A549 (cell line): Measurements from ENCODE around the gene NKAIN4. TPM values are rescaled to one million over a fixed set of nuclear protein-coding genes. Genes with fewer than 3 reads are reported as not detected.

Source experiments
- ATAC-seq, 2 experiments: fragments of 200-7000 bp in 1 of 2; fragments of >200 bp in 1 of 2; cut with Nextera tagmentation in 1 of 2; cut with Tn5 transposase in 1 of 2; 3 replicates each; pipeline versions ENCODE4 v1.8.0 to v1.9.1; 2018 to 2020; ENCODE audit warnings: mild to moderate bottlenecking in 1 of 2, moderate library complexity in 1 of 2
- CTCF ChIA-PET: fragments of 300-600 bp; sonication (Branson Sonifier 250); formaldehyde crosslinking; extraction: SDS; loops from one replicate; lab custom pipeline; 2021; ENCODE audit warnings: antibody characterized with exemption, inconsistent platforms; lab: Yijun Ruan, JAX
- POLR2A ChIA-PET: fragments of 350-600 bp; formaldehyde crosslinking; extraction: SDS; loops from one replicate; lab custom pipeline; 2021; ENCODE audit warnings: antibody characterized with exemption, inconsistent platforms; lab: Yijun Ruan, JAX
- DNase-seq, 2 experiments: peaks; one replicate each; pipeline versions ENCODE4 v3.0.0 to v3.0.0-alpha.2; 2011 to 2016; ENCODE audit warnings: low read depth in 1 of 2, low spot score in 1 of 2
- FAIRE-seq: peaks from 2 replicates; lab custom pipeline; 2011; peaks lifted over from hg19 to GRCh38; lab: Jason Lieb, UNC
- H3K27ac ChIP-seq, 2 experiments: fragments of >200 bp; sonication (Bioruptor Twin); formaldehyde crosslinking; 3 replicates each; pipeline ENCODE4 v1.5.1; 2016 to 2017
- H3K4me1 ChIP-seq: fragments of >200 bp; sonication (Bioruptor Twin); formaldehyde crosslinking; 3 replicates; pipeline ENCODE4 v1.6.1; 2016
- H3K4me2 ChIP-seq: fragments of >200 bp; sonication (Bioruptor Twin); formaldehyde crosslinking; 3 replicates; pipeline ENCODE4 v1.6.1; 2016
- H3K4me3 ChIP-seq: fragments of >200 bp; sonication (Bioruptor Twin); formaldehyde crosslinking; 3 replicates; pipeline ENCODE4 v1.5.1; 2016
- H3K9me3 ChIP-seq: fragments of >200 bp; sonication (Bioruptor Twin); formaldehyde crosslinking; 3 replicates; pipeline ENCODE4 v1.6.1; 2016
- BCL3 ChIP-seq: fragments of >200 bp; sonication (Bioruptor Twin); formaldehyde crosslinking; IDR thresholded peaks from 3 replicates; pipeline ENCODE4 v1.6.1; 2016
- BHLHE40 ChIP-seq: IDR thresholded peaks from 2 replicates; pipeline ENCODE4 v1.6.1; 2012; ENCODE audit warnings: low read depth, low read length, inconsistent platforms
- CHD2 ChIP-seq: fragments of 150-350 bp; IDR thresholded peaks from 2 replicates; pipeline ENCODE4 v1.6.1; 2014; ENCODE audit warnings: low read length; ENCODE audit not compliant: partially characterized antibody
- EHMT2 ChIP-seq: fragments of 200-600 bp; sonication (generic); IDR thresholded peaks from 2 replicates; pipeline ENCODE4 v1.6.1; 2016; ENCODE audit warnings: antibody characterized with exemption, low read depth, mild to moderate bottlenecking, moderate library complexity
- EP300 ChIP-seq, 2 experiments: fragments of >200 bp; sonication (Bioruptor Twin); formaldehyde crosslinking; IDR thresholded peaks; 2 replicates in 1 of 2; 3 replicates in 1 of 2; pipeline ENCODE4 v1.6.1; 2016 to 2017
- ESRRA ChIP-seq: fragments of 150-350 bp; IDR thresholded peaks from 2 replicates; pipeline ENCODE4 v1.6.1; 2014; ENCODE audit warnings: mild to moderate bottlenecking, low read length, borderline replicate concordance
- GATA3 ChIP-seq: IDR thresholded peaks from 2 replicates; pipeline ENCODE4 v1.6.1; 2012; ENCODE audit warnings: borderline replicate concordance
- HEYL ChIP-seq: fragments of 250-450 bp; sonication (Bioruptor Pico); IDR thresholded peaks from 2 replicates; pipeline ENCODE4 v1.8.0; 2021; ENCODE audit warnings: mild to moderate bottlenecking, moderate library complexity
- HOXB5 ChIP-seq: fragments of 250-450 bp; sonication (Bioruptor Pico); IDR thresholded peaks from 2 replicates; pipeline ENCODE4 v1.5.0; 2020; ENCODE audit warnings: mild to moderate bottlenecking, moderate library complexity
- JUN ChIP-seq, 2 experiments: fragments of >200 bp; sonication (Bioruptor Twin); formaldehyde crosslinking; IDR thresholded peaks; 2 replicates in 1 of 2; 3 replicates in 1 of 2; pipeline ENCODE4 v1.6.1; 2016 to 2017
- MYC ChIP-seq: IDR thresholded peaks from 2 replicates; pipeline ENCODE4 v1.6.1; 2012; ENCODE audit warnings: mild to moderate bottlenecking, inconsistent platforms, low read length, improper control_type of control experiment, borderline replicate concordance
- NFE2L2 ChIP-seq: fragments of 150-350 bp; conservative IDR thresholded peaks from 2 replicates; pipeline ENCODE4 v1.6.1; 2014; ENCODE audit warnings: low read length
- NR3C1 ChIP-seq: fragments of >200 bp; sonication (Bioruptor Twin); formaldehyde crosslinking; IDR thresholded peaks from 3 replicates; pipeline ENCODE4 v1.6.1; 2017
- POLR2A ChIP-seq: IDR thresholded peaks from 2 replicates; pipeline ENCODE4 v1.6.1; 2012; ENCODE audit warnings: mild to moderate bottlenecking, low read length
- POLR2AphosphoS2 ChIP-seq: conservative IDR thresholded peaks from 2 replicates; pipeline ENCODE4 v1.6.1; 2012; ENCODE audit warnings: low read length, improper control_type of control experiment, inconsistent platforms
- RARB ChIP-seq: fragments of 250-450 bp; sonication (Bioruptor Pico); IDR thresholded peaks from 2 replicates; pipeline ENCODE4 v1.8.0; 2021; ENCODE audit warnings: mild to moderate bottlenecking, moderate library complexity
- REST ChIP-seq: fragments of 200-600 bp; sonication (generic); IDR thresholded peaks from 2 replicates; pipeline ENCODE4 v1.6.1; 2016; ENCODE audit warnings: antibody characterized with exemption, mild to moderate bottlenecking, moderate library complexity
- SMC3 ChIP-seq: fragments of >200 bp; sonication (Bioruptor Twin); formaldehyde crosslinking; IDR thresholded peaks from 3 replicates; pipeline ENCODE4 v1.6.1; 2018; ENCODE audit warnings: inconsistent platforms
- TP53 ChIP-seq: fragments of 250-450 bp; sonication (Bioruptor Pico); IDR thresholded peaks from 2 replicates; pipeline ENCODE4 v1.5.0; 2021; ENCODE audit warnings: mild to moderate bottlenecking, moderate library complexity
- WGBS: methylation state at CpG from one replicate; pipeline ENCODE4 v1.1.6; 2017; ENCODE audit errors: missing lambda C conversion rate; 5-methylcytosine and 5-hydroxymethylcytosine counted together
- polyA plus RNA-seq, 4 experiments: library from polyadenylated mRNA; depleted of rRNA in 3 of 4; stranded (reverse); fragments of >200 nt; fragmentation: RNase III in 1 of 4; extraction: RNeasy Plus Mini Kit Qiagen cat#74134 plus additional on column Dnase treatment in 1 of 4; gene quantifications; 2 replicates in 3 of 4; 3 replicates in 1 of 4; pipeline ENCODE4 v1.2.3, GENCODE V29; 2011 to 2017
- TF ChIP-seq, protein P1 (sequence below): IDR thresholded peaks from 2 replicates; pipeline ENCODE4 v1.6.1; 2012
- TF ChIP-seq, protein P2 (sequence below): IDR thresholded peaks from 2 replicates; pipeline ENCODE4 v1.6.1; 2012
- TF ChIP-seq, protein P3 (sequence below): fragments of >200 bp; sonication (Bioruptor Twin); formaldehyde crosslinking; IDR thresholded peaks from 2 replicates; pipeline ENCODE4 v1.6.1; 2016
- TF ChIP-seq, protein P4 (sequence below): fragments of >200 bp; sonication (Bioruptor Twin); formaldehyde crosslinking; IDR thresholded peaks from 3 replicates; pipeline ENCODE4 v1.5.1; 2016

NKAIN4 gene
- polyA plus RNA-seq, 2 of the 4 experiments (the other 2 are of a cell fraction), result 5.8 to 9.7 TPM

- 78% methylated on average over 9 of the region's 9 CpGs for WGBS
- DNase-seq (no peak), FAIRE-seq (no peak), ATAC-seq (peak; percentile 14 to 48; a peak in 3 of 6 replicates)
- POLR2A ChIA-PET, result no interaction called here
- TF ChIP-seq EP300 (IDR thresholded peaks at IDR 0.05) (no peak), SMC3 (no peak), GATA3 (no peak), POLR2AphosphoS2 (no peak), ESRRA (no peak), REST (no peak)
- TF ChIP-seq, protein P1, sequence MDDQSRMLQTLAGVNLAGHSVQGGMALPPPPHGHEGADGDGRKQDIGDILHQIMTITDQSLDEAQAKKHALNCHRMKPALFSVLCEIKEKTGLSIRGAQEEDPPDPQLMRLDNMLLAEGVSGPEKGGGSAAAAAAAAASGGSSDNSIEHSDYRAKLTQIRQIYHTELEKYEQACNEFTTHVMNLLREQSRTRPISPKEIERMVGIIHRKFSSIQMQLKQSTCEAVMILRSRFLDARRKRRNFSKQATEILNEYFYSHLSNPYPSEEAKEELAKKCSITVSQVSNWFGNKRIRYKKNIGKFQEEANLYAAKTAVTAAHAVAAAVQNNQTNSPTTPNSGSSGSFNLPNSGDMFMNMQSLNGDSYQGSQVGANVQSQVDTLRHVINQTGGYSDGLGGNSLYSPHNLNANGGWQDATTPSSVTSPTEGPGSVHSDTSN, result no peak
- TF ChIP-seq, protein P2, sequence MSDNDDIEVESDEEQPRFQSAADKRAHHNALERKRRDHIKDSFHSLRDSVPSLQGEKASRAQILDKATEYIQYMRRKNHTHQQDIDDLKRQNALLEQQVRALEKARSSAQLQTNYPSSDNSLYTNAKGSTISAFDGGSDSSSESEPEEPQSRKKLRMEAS, result no peak
- Histone ChIP-seq H3K4me3 (no peak overlapping the region), H3K4me2 (0 out of 3 replicates have a peak overlapping the region, but pooled peaks have one; percentile 17), H3K9me3 (no peaks in the 10 kb centered on the region), H3K27ac (no peak overlapping the region), H3K4me1 (peaks cover 33% of the 10 kb centered on the region)
- CTCF ChIA-PET, result interaction anchor here (0.7 to 5.3 kb wide), 6 partner anchors 9 to 29 kb away, joined by 3 to 29 read pairs (median 8); partner anchors contain the start of gene YTHDF1
Observed at GRCh38 chr20:63196768-63197470, 57.3 kb downstream of the NKAIN4 start.

DNA sequence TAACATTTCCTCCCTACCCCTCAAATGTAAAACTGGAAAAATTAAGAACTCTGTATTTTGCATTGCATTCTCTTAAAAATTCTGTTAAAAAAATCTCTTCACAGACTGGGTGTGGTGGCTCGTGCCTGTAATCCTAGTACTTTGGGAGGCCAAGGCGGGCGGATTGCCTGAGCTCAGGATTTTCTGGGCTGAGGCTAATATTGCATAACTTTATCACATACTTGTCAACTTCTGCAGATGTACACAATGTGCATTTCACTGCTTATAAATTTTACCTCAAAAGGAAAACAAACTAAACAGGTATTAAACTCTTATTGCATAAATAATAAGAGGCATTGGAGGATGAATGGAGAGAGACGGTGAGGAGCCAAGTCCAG, 59.5 kb downstream of the NKAIN4 start:
- ChIA-PET CTCF (interaction anchor here (1.0 to 3.2 kb wide), 7 partner anchors 11 to 403 kb away, joined by 3 to 12 read pairs (median 4); partner anchors contain the start of gene YTHDF1), POLR2A (no interaction called here)
- Histone ChIP-seq H3K4me3 (no peak overlapping the region), H3K9me3 (no peaks in the 10 kb centered on the region), H3K4me1 (peaks cover 42% of the 10 kb centered on the region), H3K4me2 (no peak overlapping the region), H3K27ac (no peak overlapping the region)
- FAIRE-seq (no peak), DNase-seq (no peak), ATAC-seq (no peak)
- WGBS, result 88% methylated on average over 4 of the region's 4 CpGs
- TF ChIP-seq, protein P3, sequence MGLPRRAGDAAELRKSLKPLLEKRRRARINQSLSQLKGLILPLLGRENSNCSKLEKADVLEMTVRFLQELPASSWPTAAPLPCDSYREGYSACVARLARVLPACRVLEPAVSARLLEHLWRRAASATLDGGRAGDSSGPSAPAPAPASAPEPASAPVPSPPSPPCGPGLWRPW, result no peak
- TF ChIP-seq MYC (no peak), RARB (CRISPR knock-in tag) (no peak), CHD2 (no peak), EHMT2 (no peak), NR3C1 (no peak), HEYL (CRISPR knock-in tag) (no peak), TP53 (CRISPR knock-in tag) (no peak), REST (no peak), POLR2A (no peak), BHLHE40 (no peak), NFE2L2 (no peak), BCL3 (no peak), JUN (IDR thresholded peaks at IDR 0.05) (no peak), HOXB5 (CRISPR knock-in tag) (no peak), GATA3 (no peak)
- TF ChIP-seq, protein P4, sequence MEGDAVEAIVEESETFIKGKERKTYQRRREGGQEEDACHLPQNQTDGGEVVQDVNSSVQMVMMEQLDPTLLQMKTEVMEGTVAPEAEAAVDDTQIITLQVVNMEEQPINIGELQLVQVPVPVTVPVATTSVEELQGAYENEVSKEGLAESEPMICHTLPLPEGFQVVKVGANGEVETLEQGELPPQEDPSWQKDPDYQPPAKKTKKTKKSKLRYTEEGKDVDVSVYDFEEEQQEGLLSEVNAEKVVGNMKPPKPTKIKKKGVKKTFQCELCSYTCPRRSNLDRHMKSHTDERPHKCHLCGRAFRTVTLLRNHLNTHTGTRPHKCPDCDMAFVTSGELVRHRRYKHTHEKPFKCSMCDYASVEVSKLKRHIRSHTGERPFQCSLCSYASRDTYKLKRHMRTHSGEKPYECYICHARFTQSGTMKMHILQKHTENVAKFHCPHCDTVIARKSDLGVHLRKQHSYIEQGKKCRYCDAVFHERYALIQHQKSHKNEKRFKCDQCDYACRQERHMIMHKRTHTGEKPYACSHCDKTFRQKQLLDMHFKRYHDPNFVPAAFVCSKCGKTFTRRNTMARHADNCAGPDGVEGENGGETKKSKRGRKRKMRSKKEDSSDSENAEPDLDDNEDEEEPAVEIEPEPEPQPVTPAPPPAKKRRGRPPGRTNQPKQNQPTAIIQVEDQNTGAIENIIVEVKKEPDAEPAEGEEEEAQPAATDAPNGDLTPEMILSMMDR, result no peak
